ENCODE results near the gene E2F8.

DNA sequence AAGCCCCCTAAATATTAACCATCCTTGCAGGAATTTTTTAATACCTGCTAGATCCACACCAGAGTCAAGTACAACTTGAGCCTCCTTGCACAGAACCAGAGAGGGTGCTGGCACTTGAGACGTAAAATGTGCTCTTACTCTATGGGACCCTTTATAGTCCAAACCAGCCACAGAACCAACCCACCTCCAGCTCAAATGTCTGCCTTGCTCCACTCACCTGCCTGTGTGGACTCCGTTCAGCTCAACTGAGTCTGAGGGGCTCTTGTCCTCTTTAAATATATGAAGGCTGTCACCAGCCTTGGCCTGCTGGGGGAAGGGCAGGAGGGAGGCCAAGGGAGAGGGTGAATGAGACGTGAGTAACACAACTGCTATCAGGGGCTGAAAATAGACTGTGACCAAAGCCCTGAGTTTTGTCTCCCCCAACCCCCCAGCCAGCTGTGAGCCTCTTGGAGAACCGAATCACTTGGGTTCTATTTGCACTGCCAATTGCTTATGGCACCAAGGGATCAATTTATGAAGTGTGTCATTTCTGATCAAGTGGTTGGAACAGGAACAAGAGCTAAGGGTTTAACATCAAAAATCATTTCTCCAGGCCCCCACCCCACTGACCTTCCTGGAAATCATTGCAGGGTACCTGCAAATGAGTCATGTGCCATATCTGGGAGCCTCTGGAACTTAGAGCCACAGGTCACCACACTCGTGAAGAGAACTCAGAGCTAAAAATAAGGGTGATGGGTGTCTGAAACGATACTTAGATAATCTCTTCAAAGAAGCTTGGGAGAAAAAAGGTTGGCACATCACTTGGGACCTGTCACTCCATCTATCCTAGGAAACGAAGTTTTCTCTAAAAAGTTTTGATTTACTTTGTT lies 38.8 kb downstream of the E2F8 start, which contains the start of gene CSRP3:
- TF ChIP-seq POLR2A (IDR thresholded peaks at IDR 0.05): no peak
- TF ChIP-seq, protein P1, sequence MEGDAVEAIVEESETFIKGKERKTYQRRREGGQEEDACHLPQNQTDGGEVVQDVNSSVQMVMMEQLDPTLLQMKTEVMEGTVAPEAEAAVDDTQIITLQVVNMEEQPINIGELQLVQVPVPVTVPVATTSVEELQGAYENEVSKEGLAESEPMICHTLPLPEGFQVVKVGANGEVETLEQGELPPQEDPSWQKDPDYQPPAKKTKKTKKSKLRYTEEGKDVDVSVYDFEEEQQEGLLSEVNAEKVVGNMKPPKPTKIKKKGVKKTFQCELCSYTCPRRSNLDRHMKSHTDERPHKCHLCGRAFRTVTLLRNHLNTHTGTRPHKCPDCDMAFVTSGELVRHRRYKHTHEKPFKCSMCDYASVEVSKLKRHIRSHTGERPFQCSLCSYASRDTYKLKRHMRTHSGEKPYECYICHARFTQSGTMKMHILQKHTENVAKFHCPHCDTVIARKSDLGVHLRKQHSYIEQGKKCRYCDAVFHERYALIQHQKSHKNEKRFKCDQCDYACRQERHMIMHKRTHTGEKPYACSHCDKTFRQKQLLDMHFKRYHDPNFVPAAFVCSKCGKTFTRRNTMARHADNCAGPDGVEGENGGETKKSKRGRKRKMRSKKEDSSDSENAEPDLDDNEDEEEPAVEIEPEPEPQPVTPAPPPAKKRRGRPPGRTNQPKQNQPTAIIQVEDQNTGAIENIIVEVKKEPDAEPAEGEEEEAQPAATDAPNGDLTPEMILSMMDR (IDR thresholded peaks at IDR 0.05): no peak

All from testis (tissue), 2 donors.